ENCODE measurements around the gene EFNA3.

EFNA3 gene

DNA sequence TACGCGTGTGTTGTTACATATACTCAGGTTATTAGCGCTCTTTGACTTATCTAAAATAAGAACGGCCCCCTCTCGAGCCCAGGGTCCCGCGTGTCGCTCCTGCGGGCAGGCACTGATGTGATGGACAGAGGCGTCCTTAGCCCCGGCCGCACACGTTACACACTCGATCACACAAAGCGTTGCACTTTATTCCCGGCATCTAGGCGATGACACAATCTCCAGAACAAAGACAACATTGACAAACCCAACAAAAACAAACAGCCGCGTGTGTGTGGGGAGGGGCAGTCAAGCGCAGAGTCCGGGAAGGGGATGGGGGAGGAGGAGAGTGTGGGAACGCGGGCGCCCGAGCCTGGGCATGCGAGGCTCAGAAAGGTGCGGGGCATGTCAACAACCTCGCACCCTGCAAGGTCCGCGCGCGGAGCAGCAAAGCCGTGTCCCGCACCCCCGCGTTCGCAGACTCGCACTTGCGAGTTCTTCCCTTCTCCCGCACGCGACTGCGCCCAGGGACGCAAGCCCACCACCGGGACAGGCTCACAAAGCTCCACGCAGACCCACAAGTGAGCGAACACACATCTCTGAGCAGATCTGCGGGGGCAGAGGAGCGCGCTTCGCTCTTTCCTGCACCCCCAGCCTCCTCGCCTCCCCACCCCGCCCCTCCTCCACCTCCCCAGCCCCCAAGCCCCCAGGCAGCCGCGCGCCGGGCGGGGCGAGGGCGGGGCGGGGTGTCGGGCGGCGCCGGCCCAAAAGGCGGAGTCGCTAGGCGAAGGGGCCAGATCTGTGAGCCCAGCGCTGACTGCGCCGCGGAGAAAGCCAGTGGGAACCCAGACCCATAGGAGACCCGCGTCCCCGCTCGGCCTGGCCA lies 48.7 kb downstream of the EFNA3 start, which contains the start of gene EFNA1:
Gene EFNA1, plus strand, starts transcription at position 772 of the 862 bp plus-strand sequence. CDS start 102 bp downstream, outside the sequence.
- H3K4me3 ChIP-seq (ENCODE audit: low read length), result peak within 1 kb of the TSS; percentile 34; the same call in 1 of the 2 replicates
- no peak for TF ChIP-seq ZNF274 (IDR thresholded peaks at IDR 0.05; ENCODE audit: low read depth, low read length)

DNA sequence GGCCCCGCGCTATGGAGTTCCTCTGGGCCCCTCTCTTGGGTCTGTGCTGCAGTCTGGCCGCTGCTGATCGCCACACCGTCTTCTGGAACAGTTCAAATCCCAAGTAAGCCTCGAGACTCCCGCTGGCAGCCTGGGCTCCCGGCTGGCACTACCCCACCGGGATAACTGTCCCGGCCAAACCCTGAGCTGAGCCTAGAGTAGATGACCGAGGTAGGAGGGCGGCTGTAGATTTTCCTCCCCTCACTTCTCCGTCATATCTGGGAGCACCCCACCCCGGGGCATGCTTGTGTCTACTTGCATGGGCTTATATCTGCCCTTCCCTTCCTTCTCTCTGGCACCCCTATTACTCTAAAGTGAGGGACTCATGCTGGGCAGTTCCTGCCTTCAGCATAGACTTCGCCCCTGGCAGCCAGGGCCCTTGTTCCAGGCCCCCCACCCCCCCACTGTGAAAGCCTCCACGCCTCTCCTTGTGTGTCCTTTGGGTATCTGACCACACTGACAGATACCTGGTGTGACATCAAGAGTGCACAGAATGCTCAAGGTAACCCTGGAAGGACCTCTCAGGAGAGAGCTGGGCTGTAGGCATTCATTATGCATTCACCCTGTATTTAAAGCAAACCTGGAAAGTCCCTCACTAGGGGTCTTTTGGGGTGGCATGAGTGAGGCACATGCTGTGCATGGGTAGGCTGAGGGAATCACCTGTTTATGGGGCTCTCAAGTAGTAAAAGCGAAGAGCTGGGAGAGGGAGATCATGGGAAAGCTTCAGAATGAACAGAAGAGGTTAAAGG lies 49.5 kb downstream of the EFNA3 start:
- no peak for TF ChIP-seq ZNF274 (IDR thresholded peaks at IDR 0.05; ENCODE audit: low read depth, low read length)
- H3K4me3 ChIP-seq (ENCODE audit: low read length), result peak overlapping the region; percentile 34; the same call in 1 of the 2 replicates

DNA sequence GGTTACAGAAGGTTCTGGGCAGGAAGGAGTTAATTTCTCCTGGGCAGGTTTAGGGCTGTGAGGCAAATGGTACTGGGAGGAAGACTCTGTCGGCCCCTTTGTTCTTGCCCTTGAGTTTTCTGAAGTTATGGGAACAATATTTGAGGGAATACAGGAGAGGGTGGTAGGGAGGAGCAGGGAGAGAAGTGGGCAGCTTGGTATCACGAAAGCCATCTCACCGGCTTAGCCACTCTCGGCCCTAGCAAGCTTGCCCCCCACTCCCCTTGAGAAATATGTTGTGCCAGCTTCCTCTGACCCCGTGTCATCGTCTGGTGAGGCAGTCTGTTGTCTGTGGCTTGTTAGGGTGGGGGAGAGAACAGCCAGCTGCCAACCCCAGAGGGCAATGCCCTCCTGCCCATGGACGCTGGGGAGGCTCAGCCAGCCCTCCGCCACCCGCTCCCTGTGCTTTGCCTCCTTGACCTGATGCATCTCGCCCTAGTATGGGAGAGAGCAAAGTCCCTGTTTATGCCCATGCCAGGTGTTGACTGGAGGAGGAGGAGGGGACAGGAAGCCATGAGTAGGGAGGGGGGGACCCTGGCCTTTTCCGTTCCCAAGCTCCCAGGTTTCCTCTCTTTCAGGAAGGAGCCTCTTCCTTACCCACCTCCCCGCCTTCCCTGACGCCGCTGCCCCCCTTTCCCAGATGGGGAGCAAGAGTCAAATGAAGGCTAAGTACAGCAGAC lies 50.3 kb downstream of the EFNA3 start:
- H3K4me3 ChIP-seq (ENCODE audit: low read length), result no peak overlapping the region
- no peak for TF ChIP-seq ZNF274 (IDR thresholded peaks at IDR 0.05; ENCODE audit: low read depth, low read length)

DNA sequence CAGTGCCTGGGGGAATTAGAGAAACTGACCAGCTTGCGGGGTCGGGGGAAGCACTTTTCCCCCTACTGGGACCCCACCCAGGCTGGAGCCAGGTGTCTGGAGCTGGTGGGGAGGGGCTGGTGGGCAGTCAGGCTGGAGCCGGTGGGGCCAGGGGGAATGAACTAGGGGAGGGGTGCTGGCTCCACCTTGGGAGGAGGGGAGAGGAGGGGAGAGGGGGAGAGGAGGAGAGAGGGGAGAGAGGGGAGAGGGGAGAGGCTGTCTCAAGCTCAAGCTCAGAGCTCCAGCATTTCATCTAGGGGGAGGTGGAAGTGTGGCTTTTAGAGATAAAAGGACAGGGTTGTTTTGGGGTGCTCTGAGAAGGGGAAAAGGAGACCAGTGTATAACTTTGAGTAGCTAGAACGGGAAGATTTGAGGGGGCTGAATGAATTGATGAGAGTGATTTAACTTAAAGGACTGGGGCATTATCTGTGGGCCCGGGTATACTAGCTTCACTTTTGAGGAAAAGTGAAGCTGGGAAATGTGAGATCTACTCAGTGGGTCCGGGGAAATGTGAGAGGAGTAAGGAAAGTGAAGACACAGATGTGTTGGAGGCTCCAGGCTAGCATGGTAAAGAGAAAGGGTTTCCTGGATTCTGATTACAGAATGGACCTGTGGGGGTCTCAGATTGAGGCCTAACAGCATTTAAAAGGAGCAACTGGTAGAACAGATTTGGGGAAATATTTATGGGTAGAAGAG lies 51.8 kb downstream of the EFNA3 start:
- TF ChIP-seq ZNF274 (IDR thresholded peaks at IDR 0.05; ENCODE audit: low read depth, low read length), result no peak
- H3K4me3 ChIP-seq (ENCODE audit: low read length), result no peak overlapping the region

DNA sequence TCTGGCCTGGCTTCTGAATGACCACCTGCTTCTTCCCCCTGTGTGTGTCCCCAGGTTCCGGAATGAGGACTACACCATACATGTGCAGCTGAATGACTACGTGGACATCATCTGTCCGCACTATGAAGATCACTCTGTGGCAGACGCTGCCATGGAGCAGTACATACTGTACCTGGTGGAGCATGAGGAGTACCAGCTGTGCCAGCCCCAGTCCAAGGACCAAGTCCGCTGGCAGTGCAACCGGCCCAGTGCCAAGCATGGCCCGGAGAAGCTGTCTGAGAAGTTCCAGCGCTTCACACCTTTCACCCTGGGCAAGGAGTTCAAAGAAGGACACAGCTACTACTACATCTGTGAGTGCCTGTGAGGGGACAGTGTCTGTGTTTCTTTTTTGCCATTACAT lies 52.6 kb downstream of the EFNA3 start:
- no peak for TF ChIP-seq ZNF274 (IDR thresholded peaks at IDR 0.05; ENCODE audit: low read depth, low read length)
- no peak overlapping the region for H3K4me3 ChIP-seq (ENCODE audit: low read length)

DNA sequence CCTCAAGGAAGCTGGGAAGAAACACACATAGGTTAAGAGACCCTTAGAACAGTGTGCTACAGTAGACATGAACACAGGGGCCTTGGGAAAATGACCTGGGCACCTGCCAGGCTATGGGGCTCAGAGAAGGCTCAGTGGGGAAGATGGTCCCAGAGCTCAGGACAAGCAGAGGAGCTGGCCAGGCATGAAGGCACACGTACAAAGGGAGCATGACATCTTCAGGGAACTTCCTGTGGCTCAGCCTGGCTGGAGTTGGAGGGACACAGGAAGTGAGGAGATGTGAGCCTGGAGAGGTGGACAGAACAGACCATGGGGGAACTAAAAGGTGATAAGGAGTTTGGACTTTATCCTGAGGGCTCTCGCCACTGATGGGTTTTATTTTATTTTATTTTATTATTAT lies 53.2 kb downstream of the EFNA3 start:
- no peak for TF ChIP-seq ZNF274 (IDR thresholded peaks at IDR 0.05; ENCODE audit: low read depth, low read length)
- no peak overlapping the region for H3K4me3 ChIP-seq (ENCODE audit: low read length)

DNA sequence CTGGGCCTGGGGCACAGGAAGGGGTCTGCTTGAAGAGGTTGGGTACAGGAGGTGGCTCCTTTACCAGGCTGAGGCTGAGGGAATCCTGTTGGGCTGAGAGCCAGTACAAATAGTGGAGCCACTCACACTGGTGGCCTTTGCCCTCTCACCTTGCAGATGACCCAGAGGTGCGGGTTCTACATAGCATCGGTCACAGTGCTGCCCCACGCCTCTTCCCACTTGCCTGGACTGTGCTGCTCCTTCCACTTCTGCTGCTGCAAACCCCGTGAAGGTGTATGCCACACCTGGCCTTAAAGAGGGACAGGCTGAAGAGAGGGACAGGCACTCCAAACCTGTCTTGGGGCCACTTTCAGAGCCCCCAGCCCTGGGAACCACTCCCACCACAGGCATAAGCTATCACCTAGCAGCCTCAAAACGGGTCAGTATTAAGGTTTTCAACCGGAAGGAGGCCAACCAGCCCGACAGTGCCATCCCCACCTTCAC lies 55.2 kb downstream of the EFNA3 start:
- no peak overlapping the region for H3K4me3 ChIP-seq (ENCODE audit: low read length)

DNA sequence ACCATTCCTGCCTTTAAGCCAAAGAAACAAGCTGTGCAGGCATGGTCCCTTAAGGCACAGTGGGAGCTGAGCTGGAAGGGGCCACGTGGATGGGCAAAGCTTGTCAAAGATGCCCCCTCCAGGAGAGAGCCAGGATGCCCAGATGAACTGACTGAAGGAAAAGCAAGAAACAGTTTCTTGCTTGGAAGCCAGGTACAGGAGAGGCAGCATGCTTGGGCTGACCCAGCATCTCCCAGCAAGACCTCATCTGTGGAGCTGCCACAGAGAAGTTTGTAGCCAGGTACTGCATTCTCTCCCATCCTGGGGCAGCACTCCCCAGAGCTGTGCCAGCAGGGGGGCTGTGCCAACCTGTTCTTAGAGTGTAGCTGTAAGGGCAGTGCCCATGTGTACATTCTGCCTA lies 55.7 kb downstream of the EFNA3 start:
- no peak overlapping the region for H3K4me3 ChIP-seq (ENCODE audit: low read length)
- TF ChIP-seq ZNF274 (IDR thresholded peaks at IDR 0.05; ENCODE audit: low read depth, low read length), result no peak

More for the DNA sequence above, 55.2 kb downstream of the EFNA3 start:
- TF ChIP-seq ZNF274 (IDR thresholded peaks at IDR 0.05; ENCODE audit: low read depth, low read length), result no peak

DNA sequence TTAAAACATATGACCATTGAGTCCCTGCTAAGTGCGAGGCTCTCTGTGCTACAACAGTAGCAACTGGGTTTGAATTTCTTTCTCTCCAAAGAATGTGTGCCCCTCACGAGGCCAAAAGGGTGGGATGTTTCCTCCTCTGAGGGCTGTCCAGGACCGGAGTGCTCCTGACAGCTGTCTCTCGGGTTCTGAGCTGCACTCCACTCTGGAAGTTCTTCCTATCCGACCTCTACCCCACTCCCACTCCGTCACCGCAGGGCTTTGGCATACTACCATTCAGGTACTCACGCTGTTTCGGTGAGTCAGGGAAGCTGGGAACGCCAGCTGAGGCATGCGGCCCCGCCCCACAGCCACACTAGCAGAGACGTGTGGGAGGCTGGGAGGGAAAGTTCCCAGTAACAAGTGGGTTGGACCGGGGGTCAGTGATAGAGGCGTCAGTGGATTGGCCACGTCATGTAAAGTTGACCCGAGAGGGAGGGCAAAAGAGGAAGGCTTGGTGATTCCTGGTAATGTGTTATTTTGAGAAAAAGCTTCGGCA lies 56.3 kb downstream of the EFNA3 start:
- no peak for TF ChIP-seq ZNF274 (IDR thresholded peaks at IDR 0.05; ENCODE audit: low read depth, low read length)
- peak overlapping the region; percentile 88 for H3K4me3 ChIP-seq (ENCODE audit: low read length)

DNA sequence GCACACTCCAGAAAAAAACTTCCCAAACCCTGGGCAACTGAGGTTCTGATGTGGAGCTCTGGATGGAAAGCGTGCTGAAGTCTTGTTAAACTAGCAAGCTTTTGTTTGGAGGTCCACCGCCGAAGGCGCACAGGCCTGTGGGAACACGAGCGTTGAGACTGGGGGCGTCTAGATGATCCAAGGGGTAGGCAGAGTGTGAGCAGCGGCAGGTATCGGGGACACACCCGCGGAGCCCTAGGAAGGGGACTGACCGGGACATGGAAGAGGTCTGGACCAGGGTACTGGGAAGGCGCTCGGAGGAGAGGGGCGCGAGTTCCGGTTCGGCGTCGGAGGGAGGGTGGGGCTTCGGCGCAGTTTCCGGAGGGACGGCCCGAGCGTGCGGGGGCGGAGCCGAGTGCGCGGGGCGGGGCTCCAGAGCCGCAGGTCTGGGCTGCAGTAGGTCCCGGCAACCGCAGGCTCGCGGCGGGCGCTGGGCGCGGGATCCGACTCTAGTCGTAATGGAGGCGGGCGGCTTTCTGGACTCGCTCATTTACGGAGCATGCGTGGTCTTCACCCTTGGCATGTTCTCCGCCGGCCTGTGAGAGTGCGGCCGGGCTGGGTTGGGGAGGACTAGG lies 56.9 kb downstream of the EFNA3 start, which contains the start of gene SLC50A1:
Gene SLC50A1, plus strand, starts transcription at position 438 of the 614 bp plus-strand sequence. Its CDS starts 60 bp downstream, at position 498.
- H3K4me3 ChIP-seq (ENCODE audit: low read length), result peak within 1 kb of the TSS; percentile 88
- no peak for TF ChIP-seq ZNF274 (IDR thresholded peaks at IDR 0.05; ENCODE audit: low read depth, low read length)

DNA sequence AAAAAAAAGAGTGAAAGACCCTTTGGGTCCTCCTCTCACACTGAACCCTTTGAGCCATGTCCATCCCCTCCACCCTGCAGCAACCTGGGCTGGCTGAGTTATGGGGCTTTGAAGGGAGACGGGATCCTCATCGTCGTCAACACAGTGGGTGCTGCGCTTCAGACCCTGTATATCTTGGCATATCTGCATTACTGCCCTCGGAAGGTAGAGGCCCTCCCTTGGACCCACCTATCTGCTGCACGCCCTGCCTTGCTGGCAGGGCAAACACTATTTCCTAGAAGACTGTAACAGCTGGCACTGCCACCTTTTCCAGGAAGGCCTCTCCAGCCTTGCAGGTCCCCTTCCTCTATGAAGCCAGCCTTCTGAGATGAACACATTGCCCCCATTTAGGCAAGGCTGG lies 58.1 kb downstream of the EFNA3 start:
- no peak for TF ChIP-seq ZNF274 (IDR thresholded peaks at IDR 0.05; ENCODE audit: low read depth, low read length)
- peak overlapping the region; percentile 88; the same call in 1 of the 2 replicates for H3K4me3 ChIP-seq (ENCODE audit: low read length)
